Measurements from ENCODE around the gene C2orf49.
A peak's percentile ranks its signal among the peaks of the same experiment; 100 is the strongest.

The C2orf49 gene

GRCh38 chr2:105362862-105363591 lies 25.7 kb downstream of the C2orf49 start:
- no peak for DNase-seq

GRCh38 chr2:105364436-105365139 lies 27.2 kb downstream of the C2orf49 start:
- no peak for DNase-seq

- no peak for DNase-seq
These were observed 27.9 kb downstream of the C2orf49 start for GRCh38 chr2:105365206-105365605.

GRCh38 chr2:105368759-105369408 lies 31.5 kb downstream of the C2orf49 start:
- no peak for DNase-seq

- DNase-seq = peak; percentile 70
These were observed 32.7 kb downstream of the C2orf49 start for GRCh38 chr2:105369777-105370690.

GRCh38 chr2:105371156-105371555 lies 33.8 kb downstream of the C2orf49 start:
- DNase-seq = no peak

- DNase-seq = no peak
These were observed 34.5 kb downstream of the C2orf49 start for GRCh38 chr2:105371810-105372209.

- no peak for DNase-seq
These were observed 36.0 kb downstream of the C2orf49 start for GRCh38 chr2:105373344-105373781.

GRCh38 chr2:105373895-105374401 lies 36.6 kb downstream of the C2orf49 start:
- DNase-seq = no peak

- no peak for DNase-seq
These were observed 37.7 kb downstream of the C2orf49 start for GRCh38 chr2:105375001-105375561.

GRCh38 chr2:105376010-105376409 lies 38.7 kb downstream of the C2orf49 start:
- DNase-seq = no peak

GRCh38 chr2:105376789-105377240 lies 39.5 kb downstream of the C2orf49 start:
- DNase-seq = no peak

- no peak for DNase-seq
These were observed 40.5 kb downstream of the C2orf49 start for GRCh38 chr2:105377871-105378270.

GRCh38 chr2:105378276-105378840 lies 41.0 kb downstream of the C2orf49 start:
- DNase-seq = no peak

GRCh38 chr2:105378921-105379383 lies 41.6 kb downstream of the C2orf49 start:
- DNase-seq = no peak

- no peak for DNase-seq
These were observed 42.4 kb downstream of the C2orf49 start for GRCh38 chr2:105379741-105380186.

GRCh38 chr2:105380432-105381100 lies 43.2 kb downstream of the C2orf49 start:
- no peak for DNase-seq

GRCh38 chr2:105381101-105381668 lies 43.8 kb downstream of the C2orf49 start:
- DNase-seq = no peak

- DNase-seq = no peak
These were observed 44.8 kb downstream of the C2orf49 start for GRCh38 chr2:105382177-105382576.

- DNase-seq = no peak
These were observed 46.3 kb downstream of the C2orf49 start for GRCh38 chr2:105383432-105384166.
